Type B pancreatic cell (in vitro differentiated cells): Measurements from ENCODE around the gene EGFR. TPM values are rescaled to one million over a fixed set of nuclear protein-coding genes. Genes with fewer than 3 reads are reported as not detected.

Source experiments
- DNase-seq: peaks from one replicate; pipeline ENCODE4 v3.0.0; 2021; ENCODE audit warnings: mixed read lengths; ENCODE audit not compliant: unreplicated experiment; ENCODE audit errors: extremely low spot score
- H3K27ac Mint-ChIP-seq: 2 replicates; pipeline ENCODE4 v1.8.0; 2021; ENCODE audit warnings: mild to moderate bottlenecking, mixed read lengths
- H3K27me3 Mint-ChIP-seq: 2 replicates; pipeline ENCODE4 v1.8.0; 2021; ENCODE audit warnings: mixed read lengths
- H3K36me3 Mint-ChIP-seq: 2 replicates; pipeline ENCODE4 v1.8.0; 2021; ENCODE audit warnings: mixed read lengths
- H3K4me1 Mint-ChIP-seq: one replicate; pipeline ENCODE4 v1.8.0; 2021; ENCODE audit warnings: mixed read lengths; ENCODE audit not compliant: unreplicated experiment
- H3K4me3 Mint-ChIP-seq: 2 replicates; pipeline ENCODE4 v1.8.0; 2021; ENCODE audit warnings: mild to moderate bottlenecking, mixed read lengths
- H3K9me3 Mint-ChIP-seq: 2 replicates; pipeline ENCODE4 v1.8.0; 2021; ENCODE audit warnings: mixed read lengths
- total RNA-seq: library from RNA; stranded (reverse); gene quantifications from 2 replicates; pipeline ENCODE4 v1.2.1, GENCODE V29; 2021; ENCODE audit warnings: low replicate concordance
- TF ChIP-seq, protein P1 (sequence below): fragments of 200-600 bp; sonication (generic); conservative IDR thresholded peaks from 2 replicates; pipeline ENCODE4 v1.5.0; 2021; ENCODE audit warnings: antibody characterized with exemption, mild to moderate bottlenecking

EGFR gene
- total RNA-seq, 1 donor from 2014 or later: 44.6 TPM

DNA sequence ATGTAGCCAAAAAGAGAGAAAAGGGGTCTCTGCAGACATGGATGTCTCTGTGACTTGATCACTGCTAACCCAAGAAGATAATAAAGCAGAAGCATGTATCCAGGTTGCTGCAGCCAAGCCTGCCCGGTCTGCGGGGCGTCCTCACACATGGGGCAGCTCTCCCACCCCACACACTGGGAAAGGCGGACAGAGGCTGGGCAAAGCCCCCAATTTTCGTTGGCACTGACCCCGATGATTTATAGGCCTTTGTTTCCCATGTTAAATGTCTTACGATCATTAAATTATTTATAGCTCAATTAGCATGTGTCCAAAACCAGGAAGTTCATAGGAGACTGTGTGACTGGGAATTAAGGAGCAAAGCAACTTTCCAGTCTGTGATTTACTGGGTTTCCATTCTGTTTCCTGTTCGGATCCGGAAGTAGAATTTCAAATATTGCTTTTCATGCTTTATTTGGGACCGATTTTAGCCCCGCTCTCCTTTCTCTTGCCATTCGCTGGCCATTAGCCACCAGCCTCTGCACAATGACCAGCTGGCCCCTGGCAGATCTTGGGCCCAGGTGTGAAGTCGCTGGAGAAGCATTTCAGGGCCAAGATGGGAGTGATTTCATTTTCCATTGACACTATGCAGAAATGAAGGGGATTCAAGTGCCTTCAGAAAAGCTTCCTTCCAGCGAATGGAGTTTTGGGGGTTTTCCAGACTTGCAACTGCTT, 91.6 kb downstream of the EGFR start:
- Mint-ChIP-seq H3K4me3 (no peak overlapping the region), H3K27ac (peak overlapping the region; percentile 50), H3K27me3 (no peaks in the 10 kb centered on the region), H3K4me1 (peaks cover 48% of the 10 kb centered on the region), H3K36me3 (no peaks in the 10 kb centered on the region), H3K9me3 (no peaks in the 10 kb centered on the region)
- DNase-seq: no peak
- TF ChIP-seq, protein P1, sequence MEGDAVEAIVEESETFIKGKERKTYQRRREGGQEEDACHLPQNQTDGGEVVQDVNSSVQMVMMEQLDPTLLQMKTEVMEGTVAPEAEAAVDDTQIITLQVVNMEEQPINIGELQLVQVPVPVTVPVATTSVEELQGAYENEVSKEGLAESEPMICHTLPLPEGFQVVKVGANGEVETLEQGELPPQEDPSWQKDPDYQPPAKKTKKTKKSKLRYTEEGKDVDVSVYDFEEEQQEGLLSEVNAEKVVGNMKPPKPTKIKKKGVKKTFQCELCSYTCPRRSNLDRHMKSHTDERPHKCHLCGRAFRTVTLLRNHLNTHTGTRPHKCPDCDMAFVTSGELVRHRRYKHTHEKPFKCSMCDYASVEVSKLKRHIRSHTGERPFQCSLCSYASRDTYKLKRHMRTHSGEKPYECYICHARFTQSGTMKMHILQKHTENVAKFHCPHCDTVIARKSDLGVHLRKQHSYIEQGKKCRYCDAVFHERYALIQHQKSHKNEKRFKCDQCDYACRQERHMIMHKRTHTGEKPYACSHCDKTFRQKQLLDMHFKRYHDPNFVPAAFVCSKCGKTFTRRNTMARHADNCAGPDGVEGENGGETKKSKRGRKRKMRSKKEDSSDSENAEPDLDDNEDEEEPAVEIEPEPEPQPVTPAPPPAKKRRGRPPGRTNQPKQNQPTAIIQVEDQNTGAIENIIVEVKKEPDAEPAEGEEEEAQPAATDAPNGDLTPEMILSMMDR: no peak

GRCh38 chr7:55110993-55111361, 92.2 kb downstream of the EGFR start:
- TF ChIP-seq, protein P1: no peak
- H3K4me1 Mint-ChIP-seq: peaks cover 45% of the 10 kb centered on the region

DNA sequence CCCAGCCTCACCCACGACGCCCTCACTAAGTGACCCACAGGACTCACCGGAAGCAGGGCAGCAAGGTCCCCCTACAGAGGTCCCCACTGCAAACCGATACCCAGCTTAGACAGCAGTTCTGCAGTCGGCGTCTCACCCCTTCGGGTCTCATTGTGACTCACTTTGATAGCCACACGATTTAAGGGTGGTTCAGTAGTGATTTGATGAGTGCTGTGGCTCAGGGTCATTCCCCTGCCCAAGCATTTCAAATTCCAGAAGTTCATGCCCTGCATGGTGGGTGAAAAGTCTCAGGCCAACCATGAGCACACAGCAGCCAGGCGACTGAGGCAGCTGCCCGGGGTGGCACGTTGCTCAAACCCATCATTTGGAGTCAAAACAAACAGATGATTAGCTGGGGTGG, 93.2 kb downstream of the EGFR start:
- Mint-ChIP-seq H3K4me1 (peaks cover 36% of the 10 kb centered on the region), H3K27ac (no peak overlapping the region), H3K36me3 (no peaks in the 10 kb centered on the region), H3K9me3 (no peaks in the 10 kb centered on the region), H3K4me3 (no peak overlapping the region), H3K27me3 (no peaks in the 10 kb centered on the region)
- DNase-seq: no peak
- TF ChIP-seq, protein P1: no peak

More at GRCh38 chr7:55110993-55111361, 92.2 kb downstream of the EGFR start:
- no peak for DNase-seq
- H3K36me3 Mint-ChIP-seq: no peaks in the 10 kb centered on the region
- peak overlapping the region; percentile 50 for H3K27ac Mint-ChIP-seq
- H3K9me3 Mint-ChIP-seq: no peaks in the 10 kb centered on the region
- no peaks in the 10 kb centered on the region for H3K27me3 Mint-ChIP-seq
- H3K4me3 Mint-ChIP-seq: peak overlapping the region; percentile 60

GRCh38 chr7:55113760-55114540, 95.1 kb downstream of the EGFR start:
- Mint-ChIP-seq H3K4me3 (no peak overlapping the region), H3K36me3 (no peaks in the 10 kb centered on the region), H3K4me1 (peaks cover 23% of the 10 kb centered on the region), H3K9me3 (no peaks in the 10 kb centered on the region), H3K27me3 (no peaks in the 10 kb centered on the region), H3K27ac (no peak overlapping the region)
- DNase-seq: no peak
- TF ChIP-seq, protein P1: no peak

DNA sequence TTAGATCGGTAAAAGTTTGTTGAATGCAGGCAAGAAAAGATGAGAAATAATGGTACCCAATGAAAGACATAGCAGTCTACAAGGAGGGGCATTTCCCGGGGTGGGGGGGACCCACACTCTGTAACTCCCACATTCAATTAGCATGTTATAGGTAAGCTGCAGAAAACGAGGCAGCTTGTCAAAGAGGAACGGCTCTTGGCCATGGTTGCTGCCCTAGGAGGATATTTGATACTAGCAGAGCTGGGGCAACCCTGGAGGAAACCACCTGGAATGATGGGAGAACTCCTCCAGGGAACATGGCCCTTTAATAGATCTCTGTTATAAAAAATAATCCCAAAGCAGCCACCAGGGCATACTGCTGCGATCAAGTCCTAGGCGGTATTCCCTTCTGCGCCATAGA, 98.5 kb downstream of the EGFR start:
- peaks cover 16% of the 10 kb centered on the region for H3K4me1 Mint-ChIP-seq
- TF ChIP-seq, protein P1: no peak
- no peaks in the 10 kb centered on the region for H3K27me3 Mint-ChIP-seq
- H3K9me3 Mint-ChIP-seq: no peaks in the 10 kb centered on the region
- no peak overlapping the region for H3K4me3 Mint-ChIP-seq
- no peak overlapping the region for H3K27ac Mint-ChIP-seq
- H3K36me3 Mint-ChIP-seq: peaks cover 4% of the 10 kb centered on the region
- no peak for DNase-seq
